Bronchial epithelial cell (primary cell): ENCODE measurements around the gene TBL1X. TPM values are rescaled to one million over a fixed set of nuclear protein-coding genes. Genes with fewer than 3 reads are reported as not detected.

Experiments used
- DNase-seq: peaks from one replicate; pipeline ENCODE4 v3.0.0-alpha.2; 2010; ENCODE audit warnings: low read depth
- FAIRE-seq: peaks from 2 replicates; lab custom pipeline; 2011; peaks lifted over from hg19 to GRCh38; lab: Jason Lieb, UNC
- H3K27me3 ChIP-seq: 2 replicates; pipeline ENCODE4 v1.5.1; 2011; ENCODE audit warnings: low read length; ENCODE audit not compliant: control insufficient read depth, insufficient read depth
- H3K36me3 ChIP-seq: 2 replicates; pipeline ENCODE4 v1.5.1; 2011; ENCODE audit warnings: low read length; ENCODE audit not compliant: control insufficient read depth, insufficient read depth
- H3K4me3 ChIP-seq: 2 replicates; pipeline ENCODE4 v1.5.1; 2011; ENCODE audit warnings: mild to moderate bottlenecking, low read depth, low read length, control low read depth
- CTCF ChIP-seq: IDR thresholded peaks from 2 replicates; pipeline ENCODE4 v1.5.1; 2011; ENCODE audit warnings: mild to moderate bottlenecking, moderate library complexity, low read length, control low read depth, inconsistent platforms; ENCODE audit not compliant: insufficient read depth, severe bottlenecking
- total RNA-seq: library from RNA; depleted of rRNA; stranded (reverse); fragments of >200 nt; gene quantifications from 2 replicates; pipeline ENCODE4 v1.2.1, GENCODE V29; 2014

The TBL1X gene
- total RNA-seq, 1 donor from 2014 or later, result 14.2 TPM

- TF ChIP-seq CTCF, result no peak
- Histone ChIP-seq H3K27me3 (no peaks in the 10 kb centered on the region), H3K4me3 (no peak overlapping the region), H3K36me3 (no peaks in the 10 kb centered on the region)
- FAIRE-seq (no peak), DNase-seq (no peak)
Observed at GRCh38 chrX:9542106-9542760, 77.4 kb downstream of the TBL1X start.

GRCh38 chrX:9542761-9543111 is 77.9 kb downstream of the TBL1X start:
- DNase-seq (no peak), FAIRE-seq (no peak)
- Histone ChIP-seq H3K4me3 (no peak overlapping the region), H3K36me3 (no peaks in the 10 kb centered on the region), H3K27me3 (no peaks in the 10 kb centered on the region)
- TF ChIP-seq CTCF, result no peak

- FAIRE-seq, result no peak
- Histone ChIP-seq H3K4me3 (no peak overlapping the region), H3K36me3 (no peaks in the 10 kb centered on the region), H3K27me3 (no peaks in the 10 kb centered on the region)
- TF ChIP-seq CTCF, result no peak
- DNase-seq, result peak; percentile 18
Observed at GRCh38 chrX:9555354-9555753, 90.5 kb downstream of the TBL1X start.

GRCh38 chrX:9557091-9557490 is 92.2 kb downstream of the TBL1X start:
- Histone ChIP-seq H3K27me3 (no peaks in the 10 kb centered on the region), H3K36me3 (no peaks in the 10 kb centered on the region), H3K4me3 (no peak overlapping the region)
- no peak for FAIRE-seq
- no peak for TF ChIP-seq CTCF
- DNase-seq, result no peak

- H3K27me3 ChIP-seq, result no peaks in the 10 kb centered on the region
- DNase-seq, result no peak
- no peak for TF ChIP-seq CTCF
- H3K4me3 ChIP-seq, result no peak overlapping the region
- no peaks in the 10 kb centered on the region for H3K36me3 ChIP-seq
- FAIRE-seq, result no peak
Observed at GRCh38 chrX:9557521-9557920, 92.7 kb downstream of the TBL1X start.

- H3K4me3 ChIP-seq, result no peak overlapping the region
- FAIRE-seq, result no peak
- no peak for DNase-seq
Observed at GRCh38 chrX:9558615-9559014, 93.8 kb downstream of the TBL1X start.

More at GRCh38 chrX:9558615-9559014, 93.8 kb downstream of the TBL1X start:
- Histone ChIP-seq H3K27me3 (no peaks in the 10 kb centered on the region), H3K36me3 (no peaks in the 10 kb centered on the region)
- no peak for TF ChIP-seq CTCF
